Measurements from ENCODE around the gene PTHLH.

- TF ChIP-seq CTCF (IDR thresholded peaks at IDR 0.05) (no peak), POLR2A (IDR thresholded peaks at IDR 0.05) (no peak)
Observed at GRCh38 chr12:27982951-27983350, 10.4 kb upstream of the PTHLH start.
